ENCODE data around the gene CRB3.
"Not testable (repeated sequence)": the region's sequence is repeated elsewhere in the genome, so short reads cannot be mapped to it uniquely, and the experiment has no call there.

Gene CRB3

GRCh38 chr19:6498294-6499036 lies 34.4 kb downstream of the CRB3 start:
- no peak for TF ChIP-seq CTCF (IDR thresholded peaks at IDR 0.05; ENCODE audit: control extremely low read depth, extremely low read depth, low read depth, missing control alignments)
- POLR2A ChIA-PET = interaction anchor here (0.9 kb wide), 1 partner anchor 32 kb away, joined by 6 read pairs; the partner anchor contains the start of gene TNFSF9
- CTCF ChIA-PET = interaction anchor here (1.4 to 4.6 kb wide), 4 partner anchors 9 to 18 kb away, joined by 4 to 33 read pairs (median 6); partner anchors contain the start of gene DENND1C
- no peak for DNase-seq (ENCODE audit: extremely low spot score)

- TF ChIP-seq CTCF (IDR thresholded peaks at IDR 0.05; ENCODE audit: control extremely low read depth, extremely low read depth, low read depth, missing control alignments) = no peak
- no peak for DNase-seq (ENCODE audit: extremely low spot score)
- CTCF ChIA-PET = interaction anchor here (1.2 to 4.6 kb wide), 6 partner anchors 9 to 365 kb away, joined by 3 to 33 read pairs (median 6); partner anchors contain the start of gene DENND1C
- POLR2A ChIA-PET = interaction anchor here (0.9 kb wide), 1 partner anchor 31 kb away, joined by 6 read pairs; the partner anchor contains the start of gene TNFSF9
Measured at GRCh38 chr19:6499052-6499790, 35.1 kb downstream of the CRB3 start.

GRCh38 chr19:6500837-6501739 lies 37.0 kb downstream of the CRB3 start:
- TF ChIP-seq CTCF (IDR thresholded peaks at IDR 0.05; ENCODE audit: control extremely low read depth, extremely low read depth, low read depth, missing control alignments) = no peak
- no peak for DNase-seq (ENCODE audit: extremely low spot score)
- POLR2A ChIA-PET = interaction anchor here (0.7 kb wide), 1 partner anchor 30 kb away, joined by 4 read pairs; the partner anchor contains the start of gene TNFSF9
- CTCF ChIA-PET = interaction anchor here (1.0 to 4.6 kb wide), 6 partner anchors 13 to 375 kb away, joined by 3 to 33 read pairs (median 4); partner anchors contain the start of gene DENND1C

- no peak for TF ChIP-seq CTCF (IDR thresholded peaks at IDR 0.05; ENCODE audit: control extremely low read depth, extremely low read depth, low read depth, missing control alignments)
- DNase-seq (ENCODE audit: extremely low spot score) = peak; percentile 77
- ChIA-PET POLR2A (interaction anchor here (0.5 kb wide), 1 partner anchor 129 kb away, joined by 6 read pairs; no protein-coding TSS in a partner anchor), CTCF (interaction anchor here (1.3 to 4.6 kb wide), 6 partner anchors 8 to 376 kb away, joined by 3 to 33 read pairs (median 7); partner anchors contain the start of gene DENND1C)
Measured at GRCh38 chr19:6501740-6502648, 37.9 kb downstream of the CRB3 start, which contains the start of gene TUBB4A. TUBB4A (minus strand) TSS chr19:6502309; CDS start chr19:6502212, 97 bp downstream.

GRCh38 chr19:6503407-6504201 lies 39.5 kb downstream of the CRB3 start:
- ChIA-PET POLR2A (interaction anchor here (0.5 kb wide), 1 partner anchor 30 kb away, joined by 3 read pairs; no protein-coding TSS in a partner anchor), CTCF (interaction anchor here (0.6 to 4.5 kb wide), 11 partner anchors 9 to 378 kb away, joined by 3 to 22 read pairs (median 4); partner anchors contain the start of genes DENND1C and VAV1)
- DNase-seq (ENCODE audit: extremely low spot score) = no peak
- TF ChIP-seq CTCF (IDR thresholded peaks at IDR 0.05; ENCODE audit: control extremely low read depth, extremely low read depth, low read depth, missing control alignments) = no peak

- not testable (repeated sequence) for DNase-seq (ENCODE audit: extremely low spot score)
- ChIA-PET POLR2A (interaction anchor here (1.1 kb wide), 1 partner anchor 23 kb away, joined by 5 read pairs; the partner anchor contains the start of gene TNFSF9), CTCF (interaction anchor here (0.9 to 4.5 kb wide), 3 partner anchors 9 to 355 kb away, joined by 3 to 22 read pairs (median 9); no protein-coding TSS in a partner anchor)
Measured at GRCh38 chr19:6508028-6508771, 44.1 kb downstream of the CRB3 start.
